Stimulated activated CD8-positive, alpha-beta memory T cell treated with anti-CD3 and anti-CD28 coated beads, Interleukin-12 subunit alpha, Interleukin-12 subunit beta, amount 100 ng/mL, for 24 hours (primary cell): ENCODE data around the gene TMEM80.
"Not testable (repeated sequence)": the region's sequence is repeated elsewhere in the genome, so short reads cannot be mapped to it uniquely, and the experiment has no call there.

Experiments used
- DNase-seq: peaks from one replicate; pipeline ENCODE4 v3.0.0-alpha.2; 2020; ENCODE audit errors: extremely low read depth

Gene TMEM80

DNA sequence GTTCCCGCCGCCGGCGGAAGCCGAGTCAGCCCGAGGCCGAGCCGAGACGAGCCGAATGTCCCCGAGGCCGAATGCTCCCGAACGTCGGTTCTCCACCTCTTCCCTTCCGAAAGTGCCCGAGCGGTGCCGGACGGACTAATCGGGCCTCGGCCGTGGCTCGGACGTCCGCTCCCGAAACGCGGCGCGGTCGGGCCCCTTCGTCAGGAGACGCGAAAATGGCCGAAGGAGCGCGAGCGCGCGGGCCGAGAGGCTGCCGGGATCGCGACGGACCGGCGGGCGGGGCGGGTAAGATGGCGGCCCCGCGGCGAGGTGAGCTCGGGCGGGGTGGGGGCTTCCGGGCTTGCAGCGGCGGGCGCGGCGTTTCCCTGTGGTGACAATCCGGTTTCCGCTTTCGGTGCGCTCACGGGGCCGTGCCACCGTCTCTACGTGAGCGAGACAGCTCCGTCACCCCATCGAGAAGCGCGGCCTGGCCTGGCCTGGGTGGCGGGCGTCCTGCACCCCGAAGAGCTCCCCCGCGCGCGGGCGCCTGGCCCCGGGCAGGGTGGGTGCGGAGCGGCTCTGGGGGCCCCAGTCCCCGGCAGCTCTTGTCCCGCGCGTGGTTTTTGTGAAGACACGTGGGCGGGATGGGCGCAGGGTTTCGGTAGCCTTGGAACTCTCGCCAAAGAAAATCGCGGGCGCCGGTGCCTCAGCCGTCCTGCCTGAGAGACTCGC is at the start of gene TMEM80:
Gene TMEM80 (plus strand): TSS at position 279 of the 711 bp plus-strand sequence. CDS start 12 bp downstream, at position 291.
- peak; percentile 94 for DNase-seq

DNA sequence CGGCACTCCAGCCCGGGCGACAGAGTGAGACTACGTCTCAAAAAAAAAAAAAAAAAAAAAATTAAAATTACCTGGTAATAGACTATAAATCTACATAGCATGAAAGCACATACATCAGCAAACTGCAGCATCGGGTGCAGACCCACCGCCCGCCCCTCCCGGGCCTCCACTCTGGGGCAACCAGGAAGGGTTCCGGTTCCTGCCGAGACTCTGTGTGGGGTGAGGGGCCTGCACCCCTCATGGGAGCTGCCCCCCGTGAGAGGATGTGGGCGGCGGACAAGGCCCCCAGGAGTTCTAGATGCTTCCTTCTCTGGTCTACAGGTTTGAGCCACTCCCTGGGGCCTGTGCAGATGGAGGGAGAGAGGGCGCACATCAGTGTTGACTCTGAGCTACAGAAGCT is 49.4 kb upstream of the TMEM80 start:
- DNase-seq = no peak

DNA sequence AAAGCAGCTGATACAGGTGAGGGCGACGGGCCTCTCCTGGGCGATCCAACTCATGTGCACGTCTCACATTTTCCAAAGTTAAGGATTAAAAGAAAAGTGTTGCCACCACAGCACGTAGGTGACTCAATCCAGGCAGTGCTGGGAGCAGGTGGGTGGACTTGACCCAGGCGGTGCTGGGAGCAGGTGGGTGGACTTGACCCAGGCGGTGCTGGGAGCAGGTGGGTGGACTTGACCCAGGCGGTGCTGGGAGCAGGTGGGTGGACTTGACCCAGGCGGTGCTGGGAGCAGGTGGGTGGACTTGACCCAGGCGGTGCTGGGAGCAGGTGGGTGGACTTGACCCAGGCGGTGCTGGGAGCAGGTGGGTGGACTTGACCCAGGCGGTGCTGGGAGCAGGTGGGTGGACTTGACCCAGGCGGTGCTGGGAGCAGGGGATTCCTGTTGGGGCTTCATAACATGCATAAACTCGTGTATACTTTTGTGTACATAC is 47.9 kb upstream of the TMEM80 start:
- not testable (repeated sequence) for DNase-seq

DNA sequence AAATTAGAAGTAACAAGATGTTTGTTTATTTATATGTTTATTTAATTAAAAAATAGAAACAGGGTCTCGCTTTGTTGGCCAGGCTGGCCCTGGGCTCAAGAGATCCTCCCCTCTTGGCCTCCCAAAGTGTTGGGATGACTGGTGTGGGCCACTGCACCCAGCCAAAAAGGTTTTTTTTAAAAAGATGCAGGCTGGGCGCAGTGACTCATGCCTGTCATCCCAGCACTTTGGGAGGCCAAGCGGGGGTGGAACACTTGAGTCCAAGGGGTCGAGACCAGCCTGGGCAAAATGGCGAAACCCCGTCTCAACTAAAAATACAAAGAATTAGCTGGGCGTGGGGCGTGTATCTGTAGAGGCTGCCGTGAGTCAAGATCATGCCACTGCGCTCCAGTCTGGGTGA is 45.1 kb upstream of the TMEM80 start:
- DNase-seq = no peak

DNA sequence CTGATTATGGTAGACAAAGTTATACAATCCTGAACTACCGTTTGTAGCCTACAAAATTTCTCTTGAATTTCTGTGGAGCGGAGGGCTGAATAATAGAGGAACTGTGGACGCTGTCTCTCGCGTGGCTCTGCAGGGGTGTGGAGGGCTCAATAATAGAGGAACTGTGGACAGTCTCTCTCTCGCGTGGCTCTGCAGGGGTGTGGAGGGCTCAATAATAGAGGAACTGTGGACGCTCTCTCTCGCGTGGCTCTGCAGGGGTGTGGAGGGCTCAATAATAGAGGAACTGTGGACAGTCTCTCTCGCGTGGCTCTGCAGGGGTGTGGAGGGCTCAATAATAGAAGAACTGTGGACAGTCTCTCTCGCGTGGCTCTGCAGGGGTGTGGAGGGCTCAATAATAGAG is 42.5 kb upstream of the TMEM80 start:
- DNase-seq = not testable (repeated sequence)

DNA sequence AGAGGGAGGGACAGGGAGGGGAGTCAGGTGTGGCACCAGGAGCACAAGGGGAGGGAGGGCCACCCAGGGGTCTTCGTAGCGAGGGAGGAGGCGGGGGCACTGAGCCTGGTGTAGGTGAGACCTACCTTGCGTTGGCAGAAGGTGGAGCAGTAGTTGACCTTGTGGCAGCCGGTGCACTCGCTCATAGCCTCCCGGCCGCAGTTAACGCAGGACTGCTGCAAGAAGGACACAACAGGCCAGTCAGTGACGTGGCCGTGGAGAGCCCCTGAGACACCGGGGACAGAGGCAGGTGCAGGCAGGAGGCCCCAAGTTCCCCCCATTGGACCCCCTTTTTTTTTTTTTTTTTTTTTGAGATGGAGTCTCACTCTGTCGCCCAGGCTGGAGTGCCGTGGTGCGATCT is 41.8 kb upstream of the TMEM80 start:
- DNase-seq = no peak

DNA sequence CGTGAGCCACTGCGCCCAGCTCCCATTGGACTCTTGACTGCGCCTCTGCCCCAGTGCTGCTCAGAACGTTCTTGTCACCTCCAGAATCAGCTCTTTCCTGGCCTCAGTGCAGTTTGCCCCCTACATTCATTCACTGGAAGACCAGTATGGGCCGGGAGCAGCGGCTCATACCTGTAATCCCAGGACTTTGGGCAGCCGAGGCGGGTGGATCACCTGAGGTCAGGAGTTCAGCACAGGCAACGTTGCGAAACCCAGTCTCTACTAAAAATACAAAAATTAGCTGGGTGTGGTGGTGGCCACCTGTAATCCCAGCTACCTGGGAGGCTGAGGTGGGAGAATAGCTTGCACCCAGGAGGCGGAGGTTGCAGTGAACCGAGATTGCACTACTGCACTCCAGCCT is 41.2 kb upstream of the TMEM80 start:
- not testable (repeated sequence) for DNase-seq

DNA sequence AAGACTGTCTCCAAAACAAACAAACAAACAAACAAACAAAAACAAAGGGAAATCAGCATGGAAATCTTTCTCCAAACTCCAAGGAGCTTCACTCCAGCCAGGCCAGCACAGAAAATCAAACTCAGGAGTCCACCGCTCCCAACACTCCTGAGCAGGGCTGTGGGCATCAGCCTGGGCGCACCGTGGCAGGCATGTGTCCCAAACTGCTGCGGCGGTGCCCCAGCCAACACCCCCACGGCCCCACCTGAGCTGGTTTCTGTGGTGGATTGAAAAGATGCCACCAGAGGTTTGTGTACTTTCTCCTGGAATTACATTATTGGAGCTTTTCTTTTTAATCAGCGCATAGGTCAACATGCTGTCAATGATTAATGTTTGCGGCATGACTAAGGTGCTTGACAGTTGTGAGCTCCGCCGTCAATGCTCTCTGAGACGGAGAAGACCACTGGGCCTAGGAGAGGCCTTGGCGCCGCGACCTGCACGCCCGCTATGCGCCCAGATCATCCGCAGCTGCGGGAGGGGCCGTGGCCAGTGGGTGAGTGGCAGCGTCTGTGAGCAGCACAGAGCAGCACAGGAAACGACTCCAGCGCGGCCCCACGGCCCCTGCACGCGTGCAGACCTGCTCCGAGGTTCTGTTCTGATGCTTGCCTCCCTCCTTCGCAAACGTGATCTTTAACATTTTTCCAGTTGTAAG is 40.4 kb upstream of the TMEM80 start:
- DNase-seq = no peak

DNA sequence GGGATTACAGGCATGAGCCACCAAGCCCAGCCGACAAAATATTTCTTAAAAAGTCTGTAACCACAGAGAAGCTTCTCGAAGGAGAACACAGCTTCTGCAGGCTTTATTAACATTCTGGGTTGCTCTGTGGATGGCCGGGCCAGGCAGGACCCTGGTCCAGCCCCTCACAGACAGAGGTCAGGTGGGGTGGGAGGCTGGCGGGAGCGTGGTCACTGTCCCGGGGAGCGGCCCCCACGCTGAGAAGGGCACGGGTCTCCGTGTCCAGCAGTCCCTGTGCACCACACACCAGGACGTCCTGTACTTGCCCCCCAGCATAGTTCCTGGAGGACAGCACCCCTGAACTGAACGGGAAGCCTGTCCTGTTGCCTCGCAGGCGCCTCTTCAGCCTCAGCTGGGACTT is 39.2 kb upstream of the TMEM80 start:
- DNase-seq = no peak

DNA sequence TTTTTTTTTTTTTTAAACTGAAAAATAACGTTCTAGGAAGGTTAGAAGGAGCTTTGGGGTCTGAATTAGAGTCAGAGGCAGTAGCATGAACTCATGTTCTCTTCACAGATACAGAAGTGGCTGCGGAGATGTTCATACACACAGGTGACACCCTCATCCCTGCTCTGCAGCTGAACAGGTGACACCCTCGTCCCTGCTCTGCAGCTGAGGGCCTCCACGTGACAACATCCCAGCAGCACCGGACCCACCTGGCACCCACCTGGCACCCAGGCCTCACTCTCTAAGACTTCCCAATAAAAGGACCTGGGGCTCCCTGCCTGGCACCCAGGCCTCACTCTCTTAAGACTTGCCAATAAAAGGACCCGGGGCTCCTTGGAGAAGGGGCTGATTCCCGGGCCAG is 38.8 kb upstream of the TMEM80 start:
- DNase-seq = no peak

DNA sequence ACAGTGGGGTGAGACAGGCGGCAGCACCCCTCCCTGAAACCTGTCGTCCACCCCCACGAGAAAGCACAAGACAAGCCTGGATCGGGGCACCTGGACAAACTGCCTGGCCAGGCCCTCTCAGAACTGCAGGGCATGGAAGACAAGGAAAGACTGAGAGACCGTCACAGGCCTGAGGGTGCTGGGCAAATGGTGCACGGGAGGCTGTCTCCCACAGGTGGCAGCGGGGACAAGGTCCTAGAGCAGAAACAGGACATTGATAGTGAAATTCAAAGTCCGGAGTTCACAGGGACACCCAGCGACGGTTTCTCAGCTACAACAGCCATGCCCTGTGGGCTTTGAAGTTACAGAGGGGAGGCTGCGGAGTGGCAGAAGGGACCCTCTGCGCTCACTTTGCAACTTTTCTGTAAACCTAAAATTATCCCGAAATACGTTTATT is 37.9 kb upstream of the TMEM80 start:
- no peak for DNase-seq

DNA sequence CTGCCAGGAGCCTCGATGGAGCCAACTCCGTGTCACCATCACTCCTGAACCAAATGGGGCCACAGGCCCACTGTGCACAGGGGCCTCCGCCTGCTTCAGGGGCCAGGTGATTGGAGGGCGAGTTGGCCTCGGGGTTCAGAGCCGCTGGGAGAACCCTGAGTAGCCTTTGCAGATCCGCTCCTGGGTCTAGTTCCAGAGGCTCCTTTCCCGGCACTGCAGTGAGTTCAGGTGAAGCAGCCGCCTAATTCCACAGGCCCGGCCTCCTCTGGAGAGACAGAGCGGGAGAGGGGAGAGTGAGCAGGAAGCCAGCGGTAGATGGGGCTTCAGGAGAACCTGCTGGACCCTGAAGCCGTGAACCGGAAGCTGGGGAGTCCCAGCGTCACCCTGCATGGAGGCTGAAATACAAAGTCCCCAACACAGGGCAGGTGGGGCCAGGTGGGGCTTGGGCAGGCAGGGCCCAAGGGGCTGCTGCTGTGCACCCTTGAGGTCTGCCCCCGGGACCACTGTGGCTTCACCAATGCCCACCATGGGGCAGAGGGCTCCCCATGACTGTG is 36.0 kb upstream of the TMEM80 start:
- no peak for DNase-seq

DNA sequence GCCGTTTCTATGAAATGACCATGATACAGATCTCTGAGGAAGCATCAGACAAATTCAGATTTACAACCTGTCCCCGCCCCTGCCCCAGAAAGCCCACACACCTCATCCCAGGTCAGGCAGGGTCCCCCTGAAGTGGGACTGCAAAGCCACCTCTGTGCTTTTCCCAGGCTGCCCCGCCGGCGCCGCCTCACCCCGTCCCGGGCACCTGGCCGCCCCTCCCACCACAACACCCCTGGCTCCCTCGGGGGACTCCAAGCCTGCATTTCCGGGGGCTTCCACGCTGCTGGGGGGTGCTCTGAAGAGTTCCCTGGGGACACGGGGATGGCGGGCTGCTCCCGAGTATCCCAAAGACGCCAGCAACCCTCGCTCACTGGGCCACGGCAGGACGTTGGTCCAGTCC is 35.3 kb upstream of the TMEM80 start:
- DNase-seq = no peak

DNA sequence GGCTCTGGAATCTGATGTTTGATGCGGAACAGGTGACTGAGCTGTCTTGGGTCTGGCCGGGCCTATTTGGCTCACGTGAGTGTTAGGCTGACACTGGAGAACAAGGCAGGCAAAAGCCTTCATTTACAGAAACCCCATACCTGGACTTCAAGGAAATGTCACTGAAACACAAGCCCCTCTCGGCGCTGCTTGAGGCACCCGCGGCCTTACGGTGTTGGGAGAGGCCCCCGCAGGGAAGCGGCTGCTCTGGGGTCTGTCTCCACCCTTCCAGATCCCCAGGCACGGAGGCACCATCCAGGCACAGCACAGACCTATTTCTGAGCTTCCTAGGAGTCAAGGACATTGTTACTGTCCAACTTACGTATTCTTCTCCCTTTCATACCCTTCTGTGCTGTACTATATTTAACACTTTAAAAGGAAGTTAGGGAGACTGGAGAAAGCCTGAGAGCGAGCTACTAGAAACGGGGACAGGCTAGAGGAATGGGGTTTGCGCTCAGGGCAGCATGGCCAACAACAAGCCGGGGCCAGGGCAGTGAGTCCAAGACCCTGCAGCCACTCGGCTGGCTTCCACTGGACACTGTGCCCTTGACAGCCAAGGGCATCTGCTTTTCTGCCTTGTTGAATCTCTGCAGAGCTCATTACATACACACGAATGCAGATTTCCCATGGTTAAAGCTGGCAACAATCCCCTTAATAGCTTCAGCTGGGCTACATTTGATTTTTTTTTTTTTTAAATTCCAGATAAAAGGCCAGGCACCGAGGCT is 34.8 kb upstream of the TMEM80 start:
- no peak for DNase-seq

DNA sequence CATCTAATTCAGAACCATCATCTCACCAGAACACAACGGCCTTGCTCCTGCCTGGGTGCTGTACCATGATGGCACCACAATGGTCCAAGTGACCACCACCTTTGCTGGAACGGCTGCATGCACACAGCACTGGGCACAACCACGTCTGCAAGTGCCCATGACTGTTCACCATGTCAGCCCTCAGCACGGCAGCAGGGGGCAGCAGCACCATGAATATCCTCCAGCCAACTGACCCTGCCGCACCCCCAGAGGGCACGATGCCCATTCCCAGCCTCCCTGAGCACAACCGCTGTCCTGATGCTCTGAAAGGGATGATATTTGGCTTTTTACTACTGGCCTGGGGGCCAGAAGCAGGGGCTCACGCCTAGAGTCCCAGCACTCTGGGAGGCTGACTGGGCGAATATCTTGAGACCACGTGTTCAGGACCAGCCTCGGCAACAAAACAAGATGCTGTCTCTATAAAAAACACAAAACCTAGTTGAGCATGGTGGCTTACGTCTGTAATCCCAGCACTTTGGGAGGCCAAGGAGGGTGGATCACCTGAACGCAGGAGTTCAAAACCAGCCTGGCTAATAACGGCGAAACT is 32.8 kb upstream of the TMEM80 start:
- DNase-seq = no peak

DNA sequence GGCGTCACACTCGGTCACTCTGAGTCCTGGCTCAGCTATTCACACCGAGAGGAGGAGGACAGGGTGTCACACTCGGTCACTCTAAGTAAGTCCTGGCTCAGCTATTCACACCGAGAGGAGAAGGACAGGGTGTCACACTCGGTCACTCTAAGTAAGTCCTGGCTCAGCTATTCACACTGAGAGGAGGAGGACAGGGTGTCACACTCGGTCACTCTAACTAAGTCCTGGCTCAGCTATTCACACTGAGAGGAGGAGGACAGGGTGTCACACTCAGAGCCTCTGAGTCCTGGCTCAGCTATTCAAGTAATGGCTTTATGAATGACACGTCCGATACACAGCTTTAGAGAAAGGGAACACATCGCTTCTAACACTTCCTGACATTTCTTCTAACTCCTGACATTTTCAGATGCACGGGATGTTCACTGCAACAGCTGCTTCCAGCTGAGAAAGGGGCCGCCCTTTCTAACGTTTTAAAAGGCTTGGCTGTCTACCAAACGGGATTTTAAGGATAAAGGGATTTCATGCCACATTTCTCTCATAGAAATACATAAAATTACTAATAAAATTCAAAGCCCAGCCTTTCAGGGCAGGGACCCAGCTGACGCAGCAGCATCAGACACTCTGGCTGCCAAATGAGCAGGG is 30.4 kb upstream of the TMEM80 start:
- no peak for DNase-seq

DNA sequence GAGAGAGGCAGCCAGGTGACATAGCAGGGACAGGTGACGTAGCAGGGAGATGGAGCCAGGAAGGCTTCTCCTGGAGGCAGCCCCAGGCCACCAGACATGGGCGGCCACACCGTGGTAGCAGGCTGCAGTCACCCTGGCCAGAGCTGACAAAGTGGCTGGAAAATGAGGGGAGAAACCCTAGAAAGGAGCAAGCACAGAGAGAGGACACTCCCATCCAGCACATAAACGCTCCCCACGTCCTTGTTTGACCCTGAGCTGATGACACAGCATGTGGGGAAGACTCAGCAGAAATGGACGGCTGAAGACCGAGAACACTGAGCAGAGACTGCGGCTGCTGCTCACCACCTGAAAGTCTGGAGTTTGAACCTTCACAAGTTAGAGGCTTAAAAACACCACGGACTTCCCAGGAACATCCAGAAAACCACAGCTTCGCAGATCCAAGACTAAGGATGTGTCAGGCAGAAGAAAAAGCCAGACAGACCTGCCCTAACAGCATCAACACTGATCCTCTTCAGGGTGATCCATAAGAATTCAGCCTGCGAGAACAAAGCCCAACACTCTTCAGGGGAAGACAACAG is 29.8 kb upstream of the TMEM80 start:
- no peak for DNase-seq

DNA sequence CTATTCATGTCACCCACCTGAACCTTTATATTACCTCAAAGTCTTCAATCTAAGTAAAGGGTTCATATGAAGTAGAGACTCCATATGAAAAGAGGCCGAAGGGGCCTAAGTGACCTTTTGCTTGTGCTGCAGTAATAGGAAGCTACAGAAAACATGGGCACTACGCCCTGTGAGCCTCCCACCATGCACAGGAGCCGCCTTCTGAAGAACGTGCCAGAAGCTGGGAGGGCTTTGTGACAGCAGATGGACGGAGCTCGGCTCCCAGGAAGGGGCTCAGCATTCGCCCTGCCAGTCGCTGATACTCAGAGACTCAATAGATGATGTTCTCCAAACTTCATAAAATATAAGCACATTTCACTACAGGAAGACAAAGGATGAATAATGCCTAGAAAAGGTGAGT is 21.8 kb upstream of the TMEM80 start:
- no peak for DNase-seq

DNA sequence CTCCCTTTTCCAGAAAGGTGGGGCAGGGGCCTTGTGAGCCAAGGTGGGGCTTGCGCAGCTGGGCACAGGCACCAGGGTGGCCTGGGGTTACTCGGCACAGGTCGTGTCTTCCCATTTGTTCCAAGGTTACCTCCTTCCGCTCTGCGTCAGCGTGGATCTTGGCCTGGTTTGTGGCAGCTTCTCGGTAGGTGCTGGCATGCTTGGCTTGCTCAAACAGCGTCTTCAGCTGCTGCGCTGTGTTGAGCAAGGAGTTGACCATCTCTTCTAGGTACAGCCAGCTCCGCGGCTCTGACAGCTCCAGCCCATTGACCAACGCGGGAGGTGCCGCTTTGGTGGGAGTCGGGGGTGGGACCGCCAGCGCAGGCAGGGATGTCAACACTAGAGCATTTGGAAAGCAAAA is 21.2 kb upstream of the TMEM80 start:
- no peak for DNase-seq

DNA sequence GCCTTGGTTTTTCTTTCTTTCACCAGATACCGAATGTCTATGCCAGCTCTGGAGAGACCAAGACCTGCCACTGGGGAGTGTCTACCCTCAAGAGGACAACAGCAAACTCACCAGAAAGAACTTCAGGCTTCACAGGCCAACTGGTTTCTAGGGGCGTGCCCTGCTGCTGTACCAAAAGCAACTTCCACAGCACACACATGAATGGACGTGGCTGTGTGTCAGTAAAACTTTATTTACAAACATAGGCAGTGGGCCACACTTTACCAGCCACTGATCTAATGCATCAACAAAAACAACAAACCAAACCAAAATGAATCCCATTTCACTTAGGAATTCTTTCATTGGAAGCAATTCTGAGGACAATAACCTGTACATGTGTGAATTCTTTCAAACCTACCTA is 17.3 kb upstream of the TMEM80 start:
- no peak for DNase-seq
